ENCODE data around the gene FAM53A.
"Not testable (repeated sequence)": the region's sequence is repeated elsewhere in the genome, so short reads cannot be mapped to it uniquely, and the experiment has no call there.

The FAM53A gene

GRCh38 chr4:1675136-1675801 is 8.8 kb downstream of the FAM53A start:
- no peak overlapping the region for H3K4me3 ChIP-seq (ENCODE audit: low read depth, low read length)
- TF ChIP-seq, protein P1, sequence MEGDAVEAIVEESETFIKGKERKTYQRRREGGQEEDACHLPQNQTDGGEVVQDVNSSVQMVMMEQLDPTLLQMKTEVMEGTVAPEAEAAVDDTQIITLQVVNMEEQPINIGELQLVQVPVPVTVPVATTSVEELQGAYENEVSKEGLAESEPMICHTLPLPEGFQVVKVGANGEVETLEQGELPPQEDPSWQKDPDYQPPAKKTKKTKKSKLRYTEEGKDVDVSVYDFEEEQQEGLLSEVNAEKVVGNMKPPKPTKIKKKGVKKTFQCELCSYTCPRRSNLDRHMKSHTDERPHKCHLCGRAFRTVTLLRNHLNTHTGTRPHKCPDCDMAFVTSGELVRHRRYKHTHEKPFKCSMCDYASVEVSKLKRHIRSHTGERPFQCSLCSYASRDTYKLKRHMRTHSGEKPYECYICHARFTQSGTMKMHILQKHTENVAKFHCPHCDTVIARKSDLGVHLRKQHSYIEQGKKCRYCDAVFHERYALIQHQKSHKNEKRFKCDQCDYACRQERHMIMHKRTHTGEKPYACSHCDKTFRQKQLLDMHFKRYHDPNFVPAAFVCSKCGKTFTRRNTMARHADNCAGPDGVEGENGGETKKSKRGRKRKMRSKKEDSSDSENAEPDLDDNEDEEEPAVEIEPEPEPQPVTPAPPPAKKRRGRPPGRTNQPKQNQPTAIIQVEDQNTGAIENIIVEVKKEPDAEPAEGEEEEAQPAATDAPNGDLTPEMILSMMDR (IDR thresholded peaks at IDR 0.05; ENCODE audit: insufficient read depth, low read depth, low read length, missing control alignments) = no peak
- DNase-seq (ENCODE audit: low read depth) = no peak

GRCh38 chr4:1674682-1675081 is 9.4 kb downstream of the FAM53A start:
- no peak overlapping the region for H3K4me3 ChIP-seq (ENCODE audit: low read depth, low read length)
- TF ChIP-seq, protein P1 (IDR thresholded peaks at IDR 0.05; ENCODE audit: insufficient read depth, low read depth, low read length, missing control alignments) = no peak
- DNase-seq (ENCODE audit: low read depth) = no peak

DNA sequence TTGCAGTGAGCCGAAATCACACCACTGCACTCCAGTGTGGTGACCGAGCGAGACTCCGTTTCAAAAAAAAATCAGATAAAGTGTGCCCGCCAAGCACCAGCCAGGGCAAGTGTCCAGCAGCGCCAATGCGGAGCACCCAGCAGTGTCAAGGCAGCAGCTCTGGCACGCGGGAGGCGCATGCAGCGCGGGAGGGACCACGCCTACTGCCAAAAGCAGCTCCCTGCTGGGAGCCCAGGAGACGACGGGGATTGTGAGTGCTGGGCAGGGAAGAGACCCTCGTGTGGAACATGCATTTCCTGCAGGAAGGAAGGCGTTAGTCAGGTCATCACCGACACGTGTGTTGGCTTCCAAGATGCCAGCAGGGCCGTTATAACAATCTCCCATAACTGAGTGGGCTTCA is 10.4 kb downstream of the FAM53A start:
- TF ChIP-seq, protein P1 (IDR thresholded peaks at IDR 0.05; ENCODE audit: insufficient read depth, low read depth, low read length, missing control alignments) = no peak
- no peak overlapping the region for H3K4me3 ChIP-seq (ENCODE audit: low read depth, low read length)
- no peak for DNase-seq (ENCODE audit: low read depth)

DNA sequence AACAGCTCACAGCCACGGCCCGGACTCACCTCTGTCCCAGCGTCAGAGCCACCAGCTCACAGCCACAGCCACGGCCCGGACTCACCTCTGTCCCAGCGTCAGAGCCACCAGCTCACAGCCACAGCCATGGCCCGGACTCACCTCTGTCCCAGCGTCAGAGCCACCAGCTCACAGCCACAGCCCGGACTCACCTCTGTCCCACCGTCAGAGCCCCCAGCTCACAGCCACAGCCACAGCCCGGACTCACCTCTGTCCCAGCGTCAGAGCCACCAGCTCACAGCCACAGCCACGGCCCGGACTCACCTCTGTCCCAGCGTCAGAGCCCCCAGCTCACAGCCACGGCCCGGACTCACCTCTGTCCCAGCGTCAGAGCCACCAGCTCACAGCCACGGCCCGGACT is 13.1 kb downstream of the FAM53A start:
- not testable (repeated sequence) for DNase-seq (ENCODE audit: low read depth)

GRCh38 chr4:1670279-1670678 is 13.8 kb downstream of the FAM53A start:
- TF ChIP-seq, protein P1 (IDR thresholded peaks at IDR 0.05; ENCODE audit: insufficient read depth, low read depth, low read length, missing control alignments) = no peak
- no peak overlapping the region for H3K4me3 ChIP-seq (ENCODE audit: low read depth, low read length)
- no peak for DNase-seq (ENCODE audit: low read depth)

More for the DNA sequence above, 13.1 kb downstream of the FAM53A start:
- not testable (repeated sequence) for H3K4me3 ChIP-seq (ENCODE audit: low read depth, low read length)

GRCh38 chr4:1669850-1670249 is 14.3 kb downstream of the FAM53A start:
- no peak overlapping the region for H3K4me3 ChIP-seq (ENCODE audit: low read depth, low read length)
- TF ChIP-seq, protein P1 (IDR thresholded peaks at IDR 0.05; ENCODE audit: insufficient read depth, low read depth, low read length, missing control alignments) = no peak
- DNase-seq (ENCODE audit: low read depth) = no peak

DNA sequence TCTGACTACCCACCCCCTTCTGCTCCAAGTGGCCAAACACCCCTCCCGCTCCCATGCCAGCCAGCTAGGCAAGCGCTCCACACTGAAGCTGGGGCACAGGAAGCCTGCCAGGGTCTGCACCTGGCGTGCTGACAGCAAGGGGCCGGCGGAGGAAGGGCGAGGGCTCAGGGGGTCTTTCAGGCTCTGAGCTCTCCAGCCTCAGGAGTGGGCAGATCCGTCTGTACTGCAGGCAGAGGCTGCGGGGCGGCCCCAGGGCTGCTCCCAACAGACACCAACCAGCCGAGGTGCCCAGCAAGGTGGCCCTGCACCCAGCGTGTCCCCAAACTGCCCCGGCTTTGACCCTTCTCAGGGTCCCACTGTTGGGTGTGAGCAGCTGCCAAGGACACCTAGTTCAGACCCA is 14.8 kb downstream of the FAM53A start:
- DNase-seq (ENCODE audit: low read depth) = no peak
- TF ChIP-seq, protein P1 (IDR thresholded peaks at IDR 0.05; ENCODE audit: insufficient read depth, low read depth, low read length, missing control alignments) = no peak
- no peak overlapping the region for H3K4me3 ChIP-seq (ENCODE audit: low read depth, low read length)
